Chondrocyte (in vitro differentiated cells): ENCODE measurements around the gene ANO3. TPM values are rescaled to one million over a fixed set of nuclear protein-coding genes. Genes with fewer than 3 reads are reported as not detected.

Experiments
- DNase-seq: peaks from one replicate; pipeline ENCODE4 v3.0.0; 2021; ENCODE audit warnings: mixed read lengths, low spot score
- H3K27ac Mint-ChIP-seq: one replicate; pipeline ENCODE4 v1.8.0; 2021; ENCODE audit warnings: mild to moderate bottlenecking, moderate library complexity, mixed read lengths; ENCODE audit not compliant: unreplicated experiment
- H3K27me3 Mint-ChIP-seq: 2 replicates; pipeline ENCODE4 v1.8.0; 2021; ENCODE audit warnings: low read depth, mixed read lengths
- H3K36me3 Mint-ChIP-seq: 2 replicates; pipeline ENCODE4 v1.8.0; 2021; ENCODE audit warnings: low read depth, mixed read lengths
- H3K4me1 Mint-ChIP-seq: 2 replicates; pipeline ENCODE4 v1.8.0; 2021; ENCODE audit warnings: low read depth, mild to moderate bottlenecking, mixed read lengths
- H3K4me3 Mint-ChIP-seq: one replicate; pipeline ENCODE4 v1.8.0; 2021; ENCODE audit warnings: mild to moderate bottlenecking, moderate library complexity, mixed read lengths; ENCODE audit not compliant: unreplicated experiment
- H3K9me3 Mint-ChIP-seq: 2 replicates; pipeline ENCODE4 v1.8.0; 2021; ENCODE audit warnings: low read depth, mixed read lengths
- total RNA-seq: library from RNA; stranded (reverse); gene quantifications from 3 replicates; pipeline ENCODE4 v1.2.1, GENCODE V29; 2021
- TF ChIP-seq, protein P1 (sequence below): fragments of 200-600 bp; sonication (generic); IDR thresholded peaks from 2 replicates; pipeline ENCODE4 v1.5.0; 2021; ENCODE audit warnings: antibody characterized with exemption, mild to moderate bottlenecking, moderate library complexity

The ANO3 gene
- total RNA-seq, 1 donor from 2014 or later = 0.07 TPM

DNA sequence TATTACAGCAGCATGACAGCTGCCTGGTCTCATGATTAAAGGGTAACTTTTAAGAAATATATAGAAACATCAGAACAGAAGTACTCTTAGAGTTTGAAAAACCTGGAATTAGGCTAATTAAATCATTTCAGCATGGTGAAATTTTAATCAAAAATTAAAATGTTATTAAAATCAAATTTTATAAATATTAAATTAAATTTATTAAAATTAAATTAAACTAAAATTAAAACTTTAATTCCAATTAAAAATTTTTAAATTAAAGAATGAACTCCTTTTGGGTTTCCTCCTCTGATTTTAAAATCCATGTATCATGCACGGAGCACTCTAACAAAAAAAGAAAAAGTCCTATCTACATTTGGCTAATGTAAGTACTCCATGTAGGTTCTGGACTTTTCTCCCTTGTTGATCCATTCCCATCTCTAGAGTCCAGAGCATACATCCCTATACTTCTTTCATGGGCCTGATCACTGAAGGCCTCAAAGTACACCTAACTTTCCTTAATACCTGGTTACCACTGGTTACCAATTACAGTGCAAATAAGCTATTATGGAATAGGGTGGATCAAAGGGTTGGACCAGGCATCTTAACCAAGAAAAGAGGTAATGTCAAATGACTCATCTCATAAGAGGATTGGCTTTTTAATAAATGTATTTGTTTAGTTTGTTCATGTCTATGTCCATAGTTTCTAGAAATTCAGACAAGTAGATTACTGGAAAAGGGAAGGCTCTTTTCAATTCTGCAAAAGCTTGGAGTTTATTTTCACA lies 288.5 kb downstream of the ANO3 start:
- DNase-seq = no peak
- Mint-ChIP-seq H3K27me3 (no peaks in the 10 kb centered on the region), H3K4me1 (peaks cover 19% of the 10 kb centered on the region), H3K36me3 (no peaks in the 10 kb centered on the region), H3K27ac (no peak overlapping the region), H3K9me3 (no peaks in the 10 kb centered on the region), H3K4me3 (no peak overlapping the region)
- TF ChIP-seq, protein P1, sequence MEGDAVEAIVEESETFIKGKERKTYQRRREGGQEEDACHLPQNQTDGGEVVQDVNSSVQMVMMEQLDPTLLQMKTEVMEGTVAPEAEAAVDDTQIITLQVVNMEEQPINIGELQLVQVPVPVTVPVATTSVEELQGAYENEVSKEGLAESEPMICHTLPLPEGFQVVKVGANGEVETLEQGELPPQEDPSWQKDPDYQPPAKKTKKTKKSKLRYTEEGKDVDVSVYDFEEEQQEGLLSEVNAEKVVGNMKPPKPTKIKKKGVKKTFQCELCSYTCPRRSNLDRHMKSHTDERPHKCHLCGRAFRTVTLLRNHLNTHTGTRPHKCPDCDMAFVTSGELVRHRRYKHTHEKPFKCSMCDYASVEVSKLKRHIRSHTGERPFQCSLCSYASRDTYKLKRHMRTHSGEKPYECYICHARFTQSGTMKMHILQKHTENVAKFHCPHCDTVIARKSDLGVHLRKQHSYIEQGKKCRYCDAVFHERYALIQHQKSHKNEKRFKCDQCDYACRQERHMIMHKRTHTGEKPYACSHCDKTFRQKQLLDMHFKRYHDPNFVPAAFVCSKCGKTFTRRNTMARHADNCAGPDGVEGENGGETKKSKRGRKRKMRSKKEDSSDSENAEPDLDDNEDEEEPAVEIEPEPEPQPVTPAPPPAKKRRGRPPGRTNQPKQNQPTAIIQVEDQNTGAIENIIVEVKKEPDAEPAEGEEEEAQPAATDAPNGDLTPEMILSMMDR = no peak

DNA sequence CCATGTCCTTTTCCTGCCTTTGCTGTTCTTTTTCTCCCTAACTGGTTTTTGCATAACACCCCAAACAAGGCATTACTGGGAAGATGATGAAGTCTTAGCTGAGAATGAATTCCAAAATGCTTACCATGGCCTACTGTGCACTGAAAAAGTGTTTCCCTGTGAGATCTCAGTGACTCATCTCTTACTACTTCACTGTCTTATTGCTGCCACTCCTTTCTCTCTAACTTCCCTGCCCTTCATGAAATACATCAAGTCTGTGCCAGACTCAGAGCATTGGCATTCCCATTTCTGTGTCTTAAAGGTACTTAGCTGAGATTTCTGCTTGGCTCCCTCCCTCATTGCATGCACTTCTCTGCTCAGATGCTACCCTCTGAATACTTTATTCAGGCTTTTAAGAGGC lies 289.2 kb downstream of the ANO3 start:
- TF ChIP-seq, protein P1 = no peak
- Mint-ChIP-seq H3K27me3 (no peaks in the 10 kb centered on the region), H3K36me3 (no peaks in the 10 kb centered on the region), H3K4me3 (no peak overlapping the region), H3K9me3 (no peaks in the 10 kb centered on the region), H3K27ac (no peak overlapping the region), H3K4me1 (peaks cover 23% of the 10 kb centered on the region)
- no peak for DNase-seq

DNA sequence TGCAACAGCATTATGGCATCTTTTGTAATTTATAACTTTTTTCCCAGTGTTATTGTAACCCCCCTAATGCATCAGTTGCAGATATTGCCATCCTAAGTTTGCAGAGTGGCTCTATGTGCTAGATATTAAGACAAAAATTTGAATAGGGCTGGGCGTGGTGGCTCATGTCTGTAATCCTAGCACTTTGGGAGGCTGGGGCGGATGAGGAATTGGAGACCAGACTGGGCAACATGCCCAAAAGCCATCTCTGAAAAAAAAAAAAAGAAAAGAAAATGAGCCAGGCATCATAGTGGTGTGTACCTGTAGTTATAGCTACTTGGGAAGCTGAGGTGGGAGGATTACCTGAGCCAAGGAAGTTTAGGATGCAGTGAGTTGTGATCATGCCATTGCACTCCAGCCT lies 290.3 kb downstream of the ANO3 start:
- Mint-ChIP-seq H3K36me3 (no peaks in the 10 kb centered on the region), H3K27me3 (no peaks in the 10 kb centered on the region), H3K27ac (no peak overlapping the region), H3K4me3 (no peak overlapping the region), H3K9me3 (no peaks in the 10 kb centered on the region), H3K4me1 (peaks cover 23% of the 10 kb centered on the region)
- TF ChIP-seq, protein P1 = no peak
- DNase-seq = no peak

DNA sequence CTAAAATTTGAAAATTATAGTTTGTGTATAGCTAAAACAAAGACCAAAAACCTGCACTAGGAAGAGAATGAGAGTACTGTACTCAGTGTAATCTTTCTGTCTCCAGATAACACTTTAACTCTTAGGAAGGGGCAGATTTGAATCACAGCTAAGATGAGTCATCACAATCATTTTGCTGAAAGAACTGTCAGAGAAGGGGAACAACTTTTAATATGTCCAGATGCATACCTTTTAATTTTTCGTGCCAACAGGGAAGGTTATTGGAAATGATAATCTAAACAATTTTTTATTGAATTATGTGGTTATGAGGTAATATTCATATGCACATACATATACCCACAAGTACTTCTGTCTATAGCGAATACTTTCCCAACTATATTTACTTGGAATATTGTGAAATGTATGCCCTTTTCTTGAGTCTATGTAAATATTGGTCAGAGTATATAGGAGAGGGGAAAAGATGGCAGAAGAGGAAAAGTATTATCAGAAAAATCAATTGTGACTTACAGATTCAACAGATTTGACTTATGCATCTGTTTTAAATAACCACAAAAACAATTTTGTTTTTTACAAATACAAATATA lies 291.2 kb downstream of the ANO3 start:
- Mint-ChIP-seq H3K9me3 (no peaks in the 10 kb centered on the region), H3K4me3 (no peak overlapping the region), H3K27me3 (no peaks in the 10 kb centered on the region), H3K36me3 (no peaks in the 10 kb centered on the region), H3K27ac (no peak overlapping the region), H3K4me1 (peaks cover 22% of the 10 kb centered on the region)
- no peak for DNase-seq
- TF ChIP-seq, protein P1 = no peak

DNA sequence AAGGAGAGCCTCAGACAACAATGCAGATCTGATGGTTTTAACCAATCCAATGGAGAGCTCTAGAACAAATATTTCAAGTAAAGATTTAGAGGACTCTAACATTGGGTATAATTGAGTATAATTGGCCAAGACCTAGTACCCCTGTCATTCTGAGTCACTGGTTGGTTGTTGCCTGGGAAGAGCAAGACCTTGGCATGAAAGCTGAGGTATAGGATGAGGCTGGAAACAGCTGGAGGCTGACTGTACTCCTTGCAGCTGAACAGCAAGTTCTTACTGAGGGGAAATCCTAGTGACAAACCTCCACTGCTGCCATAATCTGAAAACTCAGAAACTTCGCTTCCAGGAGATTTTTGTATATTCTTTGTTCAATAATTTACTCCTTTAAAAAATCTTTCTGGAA lies 294.4 kb downstream of the ANO3 start:
- no peaks in the 10 kb centered on the region for H3K9me3 Mint-ChIP-seq
- peaks cover 9% of the 10 kb centered on the region for H3K4me1 Mint-ChIP-seq
- no peaks in the 10 kb centered on the region for H3K27me3 Mint-ChIP-seq
- TF ChIP-seq, protein P1 = no peak
- no peak overlapping the region for H3K27ac Mint-ChIP-seq
- H3K36me3 Mint-ChIP-seq = no peaks in the 10 kb centered on the region
- DNase-seq = no peak
- no peak overlapping the region for H3K4me3 Mint-ChIP-seq
